ENCODE measurements around the gene PTPRF.
A peak's percentile ranks its signal among the peaks of the same experiment; 100 is the strongest.

Gene PTPRF

DNA sequence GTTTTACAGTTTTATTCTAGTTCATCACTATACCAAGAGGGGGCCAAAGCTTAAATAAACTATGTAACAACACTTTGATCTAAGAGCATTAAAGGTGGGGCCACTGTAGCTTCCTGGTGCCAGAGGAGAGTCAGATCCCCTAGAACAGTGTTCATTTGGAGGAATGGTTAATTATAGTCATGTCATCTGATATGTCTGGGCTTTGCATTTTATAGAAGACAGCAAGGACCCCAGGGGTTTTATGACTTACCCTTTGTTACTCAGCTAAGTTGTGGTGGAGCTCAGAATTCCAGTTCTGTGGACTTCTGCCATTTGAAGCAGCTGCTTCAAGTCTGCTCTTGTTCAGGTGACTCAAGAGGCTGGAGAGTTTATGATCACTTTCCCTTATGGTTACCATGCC lies 135.9 kb downstream of the PTPRF start:
- DNase-seq (ENCODE audit: low read depth), result no peak
- TF ChIP-seq, protein P1, sequence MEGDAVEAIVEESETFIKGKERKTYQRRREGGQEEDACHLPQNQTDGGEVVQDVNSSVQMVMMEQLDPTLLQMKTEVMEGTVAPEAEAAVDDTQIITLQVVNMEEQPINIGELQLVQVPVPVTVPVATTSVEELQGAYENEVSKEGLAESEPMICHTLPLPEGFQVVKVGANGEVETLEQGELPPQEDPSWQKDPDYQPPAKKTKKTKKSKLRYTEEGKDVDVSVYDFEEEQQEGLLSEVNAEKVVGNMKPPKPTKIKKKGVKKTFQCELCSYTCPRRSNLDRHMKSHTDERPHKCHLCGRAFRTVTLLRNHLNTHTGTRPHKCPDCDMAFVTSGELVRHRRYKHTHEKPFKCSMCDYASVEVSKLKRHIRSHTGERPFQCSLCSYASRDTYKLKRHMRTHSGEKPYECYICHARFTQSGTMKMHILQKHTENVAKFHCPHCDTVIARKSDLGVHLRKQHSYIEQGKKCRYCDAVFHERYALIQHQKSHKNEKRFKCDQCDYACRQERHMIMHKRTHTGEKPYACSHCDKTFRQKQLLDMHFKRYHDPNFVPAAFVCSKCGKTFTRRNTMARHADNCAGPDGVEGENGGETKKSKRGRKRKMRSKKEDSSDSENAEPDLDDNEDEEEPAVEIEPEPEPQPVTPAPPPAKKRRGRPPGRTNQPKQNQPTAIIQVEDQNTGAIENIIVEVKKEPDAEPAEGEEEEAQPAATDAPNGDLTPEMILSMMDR (IDR thresholded peaks at IDR 0.05; ENCODE audit: control insufficient read depth, extremely low read depth, insufficient read depth), result no peak
- H3K4me3 ChIP-seq (ENCODE audit: low read depth, low read length), result no peak overlapping the region

DNA sequence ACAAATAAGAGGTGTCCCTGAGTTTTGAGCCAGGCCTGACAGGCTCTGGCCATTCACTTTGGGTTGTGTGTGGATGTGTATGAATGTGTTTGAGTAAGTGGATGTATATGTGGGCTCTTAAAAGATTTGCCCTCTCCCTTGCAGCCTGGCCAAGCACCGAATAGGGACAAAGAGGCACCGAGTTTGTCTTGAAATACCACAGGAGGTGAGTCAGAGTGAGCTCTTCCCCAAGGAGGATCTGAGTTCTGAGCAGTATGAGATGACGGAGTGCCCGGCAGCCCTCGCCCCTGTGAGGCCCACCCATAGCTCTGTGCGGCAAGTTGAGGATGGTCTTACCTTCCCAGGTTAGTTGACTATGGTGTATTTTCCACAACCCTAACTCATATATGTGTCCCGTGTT lies 138.3 kb downstream of the PTPRF start:
- H3K4me3 ChIP-seq (ENCODE audit: low read depth, low read length), result no peak overlapping the region
- no peak for DNase-seq (ENCODE audit: low read depth)
- TF ChIP-seq, protein P1 (IDR thresholded peaks at IDR 0.05; ENCODE audit: control insufficient read depth, extremely low read depth, insufficient read depth), result no peak

GRCh38 chr1:43669878-43670277 lies 139.2 kb downstream of the PTPRF start:
- DNase-seq (ENCODE audit: low read depth), result no peak
- H3K4me3 ChIP-seq (ENCODE audit: low read depth, low read length), result no peak overlapping the region
- TF ChIP-seq, protein P1 (IDR thresholded peaks at IDR 0.05; ENCODE audit: control insufficient read depth, extremely low read depth, insufficient read depth), result no peak

GRCh38 chr1:43671193-43671592 lies 140.5 kb downstream of the PTPRF start:
- TF ChIP-seq, protein P1 (IDR thresholded peaks at IDR 0.05; ENCODE audit: control insufficient read depth, extremely low read depth, insufficient read depth), result no peak
- no peak overlapping the region for H3K4me3 ChIP-seq (ENCODE audit: low read depth, low read length)
- DNase-seq (ENCODE audit: low read depth), result peak; percentile 59

GRCh38 chr1:43671626-43672330 lies 141.1 kb downstream of the PTPRF start:
- DNase-seq (ENCODE audit: low read depth), result no peak
- TF ChIP-seq, protein P1 (IDR thresholded peaks at IDR 0.05; ENCODE audit: control insufficient read depth, extremely low read depth, insufficient read depth), result no peak

GRCh38 chr1:43673261-43673660 lies 142.6 kb downstream of the PTPRF start:
- TF ChIP-seq, protein P1 (IDR thresholded peaks at IDR 0.05; ENCODE audit: control insufficient read depth, extremely low read depth, insufficient read depth), result no peak
- DNase-seq (ENCODE audit: low read depth), result no peak
- no peak overlapping the region for H3K4me3 ChIP-seq (ENCODE audit: low read depth, low read length)

More at GRCh38 chr1:43671626-43672330, 141.1 kb downstream of the PTPRF start:
- H3K4me3 ChIP-seq (ENCODE audit: low read depth, low read length), result no peak overlapping the region
